Esophagus squamous epithelium (tissue), 5 donors: ENCODE results near the gene MARCHF9. TPM values are rescaled to one million over a fixed set of nuclear protein-coding genes. Genes with fewer than 3 reads are reported as not detected.

Source experiments
- DNase-seq: peaks from one replicate; lab custom pipeline; 2025; lab: John Stamatoyannopoulos, UW
- H3K27ac ChIP-seq, 4 donors: fragments of 200-600 bp; sonication (generic); one replicate each; pipeline ENCODE4 v1.5.1; 2016 to 2019; ENCODE audit warnings: mild to moderate bottlenecking in 1 of 4
- H3K27me3 ChIP-seq, 4 donors: fragments of 200-600 bp; sonication (generic); 1 replicate in 3 of 4; 2 replicates in 1 of 4; pipeline versions ENCODE4 v1.5.1 to v1.6.0; 2017 to 2021; ENCODE audit warnings: antibody characterized with exemption in 1 of 4
- H3K36me3 ChIP-seq, 3 donors: fragments of 200-600 bp; sonication (generic); one replicate each; pipeline ENCODE4 v1.5.1; 2016 to 2019
- H3K4me1 ChIP-seq, 3 donors: fragments of 200-600 bp; sonication (generic); one replicate each; pipeline ENCODE4 v1.5.1; 2017 to 2019
- H3K4me3 ChIP-seq, 4 donors: fragments of 200-600 bp; sonication (generic); 1 replicate in 3 of 4; 2 replicates in 1 of 4; pipeline ENCODE4 v1.5.1; 2016 to 2019; ENCODE audit warnings: mild to moderate bottlenecking in 2 of 4, moderate library complexity in 1 of 4
- H3K9me3 ChIP-seq, 3 donors: fragments of 200-600 bp; sonication (generic); one replicate each; pipeline ENCODE4 v1.5.1; 2016 to 2019
- POLR2A ChIP-seq, 4 donors: fragments of 450-650 bp; IDR thresholded peaks; one replicate each; pipeline ENCODE4 v1.6.1; 2017; ENCODE audit warnings: antibody characterized with exemption in 4 of 4, mild to moderate bottlenecking in 4 of 4, moderate library complexity in 3 of 4
- WGBS, 2 donors: methylation state at CpG; one replicate each; pipeline ENCODE4 v1.1.5; 2018; 5-methylcytosine and 5-hydroxymethylcytosine counted together
- intact Hi-C: fragments of 100-400 bp; cut with DNase I; formaldehyde crosslinking; loops from one replicate; pipeline ENCODE4 v1.15.0; 2022
- total RNA-seq, 4 donors: library from RNA; depleted of rRNA; stranded (reverse); fragments of >200 nt; gene quantifications; one replicate each; pipeline ENCODE4 v1.1.0, GENCODE V29; 2016
- TF ChIP-seq, protein P1 (sequence below), 6 experiments: fragments of 450-650 bp in 4 of 6; fragments of 200-600 bp in 2 of 6; sonication (generic) in 2 of 6; IDR thresholded peaks; one replicate each; pipeline ENCODE4 v1.5.1; 2016 to 2019; ENCODE audit warnings: antibody characterized with exemption in 6 of 6, mild to moderate bottlenecking in 4 of 6, moderate library complexity in 4 of 6
- donor health status: DM: yes; HTN: yes; CAD: no.

The MARCHF9 gene
- total RNA-seq, 4 donors from 2014 or later: 3.6 to 8.4 (median 5.3) TPM

GRCh38 chr12:57715786-57716185, 39.1 kb upstream of the MARCHF9 start:
- Histone ChIP-seq H3K27me3 (no peaks in the 10 kb centered on the region), H3K27ac (no peak overlapping the region), H3K36me3 (peaks cover 16 to 98% (median 49%) of the 10 kb centered on the region in 3 donors), H3K4me3 (no peak overlapping the region), H3K4me1 (no peaks in the 10 kb centered on the region), H3K9me3 (no peaks in the 10 kb centered on the region)
- intact Hi-C loops: no loop called here
- TF ChIP-seq POLR2A (IDR thresholded peaks at IDR 0.05): no peak
- TF ChIP-seq, protein P1, sequence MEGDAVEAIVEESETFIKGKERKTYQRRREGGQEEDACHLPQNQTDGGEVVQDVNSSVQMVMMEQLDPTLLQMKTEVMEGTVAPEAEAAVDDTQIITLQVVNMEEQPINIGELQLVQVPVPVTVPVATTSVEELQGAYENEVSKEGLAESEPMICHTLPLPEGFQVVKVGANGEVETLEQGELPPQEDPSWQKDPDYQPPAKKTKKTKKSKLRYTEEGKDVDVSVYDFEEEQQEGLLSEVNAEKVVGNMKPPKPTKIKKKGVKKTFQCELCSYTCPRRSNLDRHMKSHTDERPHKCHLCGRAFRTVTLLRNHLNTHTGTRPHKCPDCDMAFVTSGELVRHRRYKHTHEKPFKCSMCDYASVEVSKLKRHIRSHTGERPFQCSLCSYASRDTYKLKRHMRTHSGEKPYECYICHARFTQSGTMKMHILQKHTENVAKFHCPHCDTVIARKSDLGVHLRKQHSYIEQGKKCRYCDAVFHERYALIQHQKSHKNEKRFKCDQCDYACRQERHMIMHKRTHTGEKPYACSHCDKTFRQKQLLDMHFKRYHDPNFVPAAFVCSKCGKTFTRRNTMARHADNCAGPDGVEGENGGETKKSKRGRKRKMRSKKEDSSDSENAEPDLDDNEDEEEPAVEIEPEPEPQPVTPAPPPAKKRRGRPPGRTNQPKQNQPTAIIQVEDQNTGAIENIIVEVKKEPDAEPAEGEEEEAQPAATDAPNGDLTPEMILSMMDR (IDR thresholded peaks at IDR 0.05): no peak
- no peak for DNase-seq
- WGBS, 2 donors: 90 to 96% methylated on average over 4 to 12 of the region's 12 CpGs

- H3K9me3 ChIP-seq: no peaks in the 10 kb centered on the region
- H3K36me3 ChIP-seq: peaks cover 16 to 98% (median 53%) of the 10 kb centered on the region in 3 donors
- H3K27ac ChIP-seq: no peak overlapping the region
- TF ChIP-seq POLR2A (IDR thresholded peaks at IDR 0.05): no peak
- TF ChIP-seq, protein P1 (IDR thresholded peaks at IDR 0.05): no peak
- intact Hi-C loops: no loop called here
- no peaks in the 10 kb centered on the region for H3K27me3 ChIP-seq
- 100% methylated on average over 2 to 3 of the region's 4 CpGs for WGBS, 2 donors
- H3K4me3 ChIP-seq: no peak overlapping the region
- no peak for DNase-seq
- H3K4me1 ChIP-seq: no peaks in the 10 kb centered on the region
Measured at GRCh38 chr12:57716305-57716704, 38.6 kb upstream of the MARCHF9 start.

GRCh38 chr12:57717131-57717530, 37.8 kb upstream of the MARCHF9 start:
- 88 to 100% methylated on average over 1 to 3 of the region's 5 CpGs for WGBS, 2 donors
- Histone ChIP-seq H3K27ac (no peak overlapping the region), H3K4me1 (no peaks in the 10 kb centered on the region), H3K4me3 (no peak overlapping the region), H3K27me3 (no peaks in the 10 kb centered on the region), H3K9me3 (no peaks in the 10 kb centered on the region), H3K36me3 (peaks cover 16 to 99% (median 58%) of the 10 kb centered on the region in 3 donors)
- intact Hi-C loops: no loop called here
- TF ChIP-seq, protein P1 (IDR thresholded peaks at IDR 0.05): no peak
- no peak for TF ChIP-seq POLR2A (IDR thresholded peaks at IDR 0.05)
- DNase-seq: no peak

GRCh38 chr12:57717846-57718640, 36.9 kb upstream of the MARCHF9 start:
- 93 to 94% methylated on average over 20 to 21 of the region's 22 CpGs for WGBS, 2 donors
- H3K4me1 ChIP-seq: no peaks in the 10 kb centered on the region
- no peaks in the 10 kb centered on the region for H3K27me3 ChIP-seq
- H3K27ac ChIP-seq: no peak overlapping the region
- H3K36me3 ChIP-seq: peaks cover 16 to 94% (median 58%) of the 10 kb centered on the region in 3 donors
- no peak for TF ChIP-seq POLR2A (IDR thresholded peaks at IDR 0.05)
- TF ChIP-seq, protein P1 (IDR thresholded peaks at IDR 0.05): no peak
- no peak overlapping the region for H3K4me3 ChIP-seq
- no peaks in the 10 kb centered on the region for H3K9me3 ChIP-seq
- no peak for DNase-seq
- intact Hi-C loops: no loop called here
